NOMO-1 (cell line): ENCODE data around the gene GAR1.
"Not testable (repeated sequence)": the region's sequence is repeated elsewhere in the genome, so short reads cannot be mapped to it uniquely, and the experiment has no call there.

ENCODE experiments used
- DNase-seq, 2 experiments: peaks; one replicate each; lab custom pipeline; 2025; ENCODE audit not compliant: unreplicated experiment in 2 of 2; lab: John Stamatoyannopoulos, UW

The GAR1 gene

GRCh38 chr4:109836985-109837384 is 21.4 kb downstream of the GAR1 start:
- no peak for DNase-seq

- no peak for DNase-seq
Measured at GRCh38 chr4:109846395-109847098, 31.0 kb downstream of the GAR1 start.

- no peak for DNase-seq
Measured at GRCh38 chr4:109847896-109848442, 32.4 kb downstream of the GAR1 start, which contains the start of gene LRIT3. Gene LRIT3, plus strand, starts transcription at chr4:109848107. Its CDS starts 95 bp downstream, at chr4:109848202.

- DNase-seq = no peak
Measured at GRCh38 chr4:109848501-109848900, 32.9 kb downstream of the GAR1 start.

- no peak for DNase-seq
Measured at GRCh38 chr4:109850601-109851000, 35.0 kb downstream of the GAR1 start.

GRCh38 chr4:109859426-109860300 is 44.1 kb downstream of the GAR1 start:
- DNase-seq = not testable (repeated sequence)

- DNase-seq = no peak
Measured at GRCh38 chr4:109861271-109861670, 45.7 kb downstream of the GAR1 start.

- no peak for DNase-seq
Measured at GRCh38 chr4:109861916-109862511, 46.5 kb downstream of the GAR1 start.

- DNase-seq = no peak
Measured at GRCh38 chr4:109864134-109864533, 48.6 kb downstream of the GAR1 start.

- no peak for DNase-seq
Measured at GRCh38 chr4:109870061-109870460, 54.5 kb downstream of the GAR1 start.

GRCh38 chr4:109872065-109872464 is 56.5 kb downstream of the GAR1 start:
- no peak for DNase-seq

GRCh38 chr4:109872950-109873656 is 57.5 kb downstream of the GAR1 start:
- no peak for DNase-seq

GRCh38 chr4:109873791-109874514 is 58.4 kb downstream of the GAR1 start:
- no peak for DNase-seq
